ENCODE measurements around the gene C13orf46.

The C13orf46 gene

GRCh38 chr13:113954046-113954835 is 19.6 kb downstream of the C13orf46 start:
- no peak for DNase-seq (ENCODE audit: low spot score)

- DNase-seq (ENCODE audit: low spot score): no peak
These were observed 20.3 kb downstream of the C13orf46 start for GRCh38 chr13:113953561-113953960.

GRCh38 chr13:113952983-113953520 is 20.8 kb downstream of the C13orf46 start:
- DNase-seq (ENCODE audit: low spot score): no peak

GRCh38 chr13:113952151-113952982 is 21.5 kb downstream of the C13orf46 start:
- no peak for DNase-seq (ENCODE audit: low spot score)

- peak; percentile 41 for DNase-seq (ENCODE audit: low spot score)
These were observed 22.5 kb downstream of the C13orf46 start for GRCh38 chr13:113951246-113951999.

- no peak for DNase-seq (ENCODE audit: low spot score)
These were observed 23.2 kb downstream of the C13orf46 start for GRCh38 chr13:113950451-113951245.

GRCh38 chr13:113949546-113949945 is 24.3 kb downstream of the C13orf46 start:
- DNase-seq (ENCODE audit: low spot score): no peak

- no peak for DNase-seq (ENCODE audit: low spot score)
These were observed 25.7 kb downstream of the C13orf46 start for GRCh38 chr13:113948034-113948742.

- no peak for DNase-seq (ENCODE audit: low spot score)
These were observed 26.4 kb downstream of the C13orf46 start for GRCh38 chr13:113947311-113948033.

- no peak for DNase-seq (ENCODE audit: low spot score)
These were observed 27.3 kb downstream of the C13orf46 start for GRCh38 chr13:113946409-113947181.

GRCh38 chr13:113945857-113946408 is 27.9 kb downstream of the C13orf46 start:
- no peak for DNase-seq (ENCODE audit: low spot score)

- DNase-seq (ENCODE audit: low spot score): no peak
These were observed 29.9 kb downstream of the C13orf46 start for GRCh38 chr13:113943821-113944565.

GRCh38 chr13:113942591-113943103 is 31.2 kb downstream of the C13orf46 start:
- DNase-seq (ENCODE audit: low spot score): no peak

- no peak for DNase-seq (ENCODE audit: low spot score)
These were observed 32.2 kb downstream of the C13orf46 start for GRCh38 chr13:113941571-113942191.

- DNase-seq (ENCODE audit: low spot score): no peak
These were observed 34.0 kb downstream of the C13orf46 start for GRCh38 chr13:113939944-113940297.

- no peak for DNase-seq (ENCODE audit: low spot score)
These were observed 34.5 kb downstream of the C13orf46 start for GRCh38 chr13:113939129-113939943.

- no peak for DNase-seq (ENCODE audit: low spot score)
These were observed 35.2 kb downstream of the C13orf46 start for GRCh38 chr13:113938716-113939115.
